HepG2 (cell line): ENCODE measurements around the gene TMEM114. TPM values are rescaled to one million over a fixed set of nuclear protein-coding genes. Genes with fewer than 3 reads are reported as not detected.

ENCODE experiments used
- DMAP1 ChIP-seq: IDR thresholded peaks from 2 replicates; pipeline ENCODE4 v1.6.1; 2016
- FOXJ3 ChIP-seq: sonication (generic); formaldehyde crosslinking; IDR thresholded peaks from 2 replicates; pipeline ENCODE4 v1.4.0; 2020; ENCODE audit warnings: missing genetic modification reagents, mild to moderate bottlenecking, borderline replicate concordance
- JUNB ChIP-seq: sonication (generic); formaldehyde crosslinking; IDR thresholded peaks from 2 replicates; pipeline ENCODE4 v1.8.0; 2022; ENCODE audit warnings: missing genetic modification reagents, mild to moderate bottlenecking, borderline replicate concordance
- JUND ChIP-seq: sonication (generic); formaldehyde crosslinking; IDR thresholded peaks from 2 replicates; pipeline ENCODE4 v1.8.0; 2022; ENCODE audit warnings: mild to moderate bottlenecking, missing genetic modification reagents
- KAT8 ChIP-seq: IDR thresholded peaks from 2 replicates; pipeline ENCODE4 v1.6.1; 2016; ENCODE audit warnings: missing genetic modification reagents, missing compliant biosample characterization
- KDM3A ChIP-seq: IDR thresholded peaks from 2 replicates; pipeline ENCODE4 v1.6.1; 2018; ENCODE audit warnings: low read depth, missing compliant biosample characterization
- MAZ ChIP-seq, 2 experiments: sonication (generic) in 1 of 2; formaldehyde crosslinking in 1 of 2; IDR thresholded peaks; 2 replicates each; pipeline versions ENCODE4 v1.5.0 to v1.6.1; 2012 to 2020; ENCODE audit warnings: low read depth in 2 of 2, mild to moderate bottlenecking in 2 of 2, borderline replicate concordance in 1 of 2, improper control_type of control experiment in 1 of 2, low read length in 1 of 2, missing genetic modification reagents in 1 of 2, moderate library complexity in 1 of 2
- MYNN ChIP-seq: sonication (generic); formaldehyde crosslinking; IDR thresholded peaks from 2 replicates; pipeline ENCODE4 v1.4.0; 2020; ENCODE audit warnings: mild to moderate bottlenecking, low read depth, missing genetic modification reagents
- RFXANK ChIP-seq: IDR thresholded peaks from 2 replicates; pipeline ENCODE4 v1.6.1; 2016
- TARDBP ChIP-seq: sonication (generic); formaldehyde crosslinking; IDR thresholded peaks from 2 replicates; pipeline ENCODE4 v1.8.0; 2022; ENCODE audit warnings: mild to moderate bottlenecking, missing genetic modification reagents
- ZNF136 ChIP-seq: sonication (generic); formaldehyde crosslinking; IDR thresholded peaks from 2 replicates; pipeline ENCODE4 v1.8.1; 2022; ENCODE audit warnings: low read depth, mild to moderate bottlenecking, moderate library complexity, missing genetic modification reagents
- ZNF232 ChIP-seq: sonication (generic); formaldehyde crosslinking; IDR thresholded peaks from 2 replicates; pipeline ENCODE4 v1.4.0; 2020; ENCODE audit warnings: missing genetic modification reagents, borderline replicate concordance
- ZNF605 ChIP-seq: sonication (generic); formaldehyde crosslinking; IDR thresholded peaks from 2 replicates; pipeline ENCODE4 v1.8.0; 2022; ENCODE audit warnings: mild to moderate bottlenecking, missing genetic modification reagents
- ZNF775 ChIP-seq: sonication (generic); formaldehyde crosslinking; IDR thresholded peaks from 2 replicates; pipeline ENCODE4 v1.4.0; 2020; ENCODE audit warnings: missing genetic modification reagents, mild to moderate bottlenecking, moderate library complexity, borderline replicate concordance
- ZSCAN30 ChIP-seq: sonication (generic); formaldehyde crosslinking; IDR thresholded peaks from 2 replicates; pipeline ENCODE4 v1.5.0; 2020; ENCODE audit warnings: mild to moderate bottlenecking, missing genetic modification reagents
- polyA plus RNA-seq, 8 experiments: library from polyadenylated mRNA; depleted of rRNA in 3 of 8; stranded (reverse) in 7 of 8; unstranded in 1 of 8; fragments of >200 nt; fragmentation: Illumina TruSeq in 4 of 8; extraction: Trizol in 4 of 8; gene quantifications; 2 replicates each; pipeline versions ENCODE4 v1.2.1 to v1.2.3, GENCODE V29; 2011 to 2016; ENCODE audit warnings: low read depth in 4 of 8, missing spikeins in 1 of 8, mixed read lengths in 1 of 8; ENCODE audit not compliant: insufficient read depth in 1 of 8
- total RNA-seq, 5 experiments: library from RNA; depleted of rRNA; stranded (reverse); fragments of >200 nt; fragmentation: Illumina TruSeq; extraction: Trizol; gene quantifications; 2 replicates each; pipeline ENCODE4 v1.2.3, GENCODE V29; 2016; ENCODE audit warnings: low read depth in 1 of 5
- TF ChIP-seq, protein P1 (sequence below): sonication (generic); formaldehyde crosslinking; IDR thresholded peaks from 2 replicates; pipeline ENCODE4 v1.4.0; 2020; ENCODE audit warnings: missing genetic modification reagents
- TF ChIP-seq, protein P2 (sequence below): sonication (generic); formaldehyde crosslinking; IDR thresholded peaks from 2 replicates; pipeline ENCODE4 v1.4.0; 2020; ENCODE audit warnings: missing genetic modification reagents
- TF ChIP-seq, protein P3 (sequence below): sonication (generic); formaldehyde crosslinking; IDR thresholded peaks from 2 replicates; pipeline ENCODE4 v1.9.0; 2021; ENCODE audit warnings: missing genetic modification reagents, borderline replicate concordance
- TF ChIP-seq, protein P4 (sequence below): IDR thresholded peaks from 2 replicates; pipeline ENCODE4 v1.6.1; 2016; ENCODE audit warnings: low read depth, borderline replicate concordance

Gene TMEM114
- total and polyA plus RNA-seq, 2 of the 13 experiments (the other 11 are each of a cell fraction or from before 2014, with no cell fraction given): not detected

DNA sequence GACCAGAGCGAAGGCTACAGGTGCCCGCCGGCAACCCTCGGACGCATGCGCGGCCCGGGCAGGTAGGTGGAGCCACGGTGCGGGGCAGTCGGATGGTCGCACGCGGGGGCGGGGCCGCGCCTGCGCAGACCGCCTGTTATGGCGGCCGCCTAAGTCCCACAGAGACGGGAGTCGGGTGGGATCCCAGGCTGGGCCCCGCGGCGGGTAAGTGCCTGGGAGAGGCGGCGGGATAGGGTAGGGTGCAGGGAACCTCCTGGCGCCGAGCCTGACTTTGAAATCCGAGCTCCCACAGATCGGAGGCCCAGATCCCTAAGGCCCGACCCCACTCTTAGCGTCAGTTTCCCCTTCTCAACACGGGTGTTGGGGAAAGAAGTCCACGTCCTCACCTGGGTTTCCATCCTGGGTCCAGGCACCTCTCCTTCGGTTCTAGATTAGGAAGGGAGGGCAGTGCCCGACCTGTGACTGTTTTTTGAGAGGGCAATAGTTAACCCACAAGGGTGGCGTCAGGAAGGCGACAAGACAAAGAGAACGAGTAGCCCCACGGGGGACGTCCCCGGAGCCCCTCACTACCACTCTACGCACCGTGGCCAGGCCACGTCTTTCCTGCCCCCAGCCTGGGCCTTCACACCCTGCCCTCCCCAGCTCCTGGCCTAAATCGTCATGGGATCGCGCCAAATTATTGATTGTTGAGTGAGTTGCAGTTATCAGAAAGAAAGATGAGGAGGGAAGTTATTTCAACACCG lies 31.4 kb upstream of the TMEM114 start, which contains the start of gene METTL22 (continued):
- peak; percentile 75 for TF ChIP-seq KDM3A
- TF ChIP-seq ZSCAN30 (CRISPR knock-in tag): no peak
- TF ChIP-seq DMAP1 (CRISPR knock-in tag): peak; percentile 96
- TF ChIP-seq ZNF605 (CRISPR knock-in tag): peak; percentile 91
- TF ChIP-seq, protein P1, sequence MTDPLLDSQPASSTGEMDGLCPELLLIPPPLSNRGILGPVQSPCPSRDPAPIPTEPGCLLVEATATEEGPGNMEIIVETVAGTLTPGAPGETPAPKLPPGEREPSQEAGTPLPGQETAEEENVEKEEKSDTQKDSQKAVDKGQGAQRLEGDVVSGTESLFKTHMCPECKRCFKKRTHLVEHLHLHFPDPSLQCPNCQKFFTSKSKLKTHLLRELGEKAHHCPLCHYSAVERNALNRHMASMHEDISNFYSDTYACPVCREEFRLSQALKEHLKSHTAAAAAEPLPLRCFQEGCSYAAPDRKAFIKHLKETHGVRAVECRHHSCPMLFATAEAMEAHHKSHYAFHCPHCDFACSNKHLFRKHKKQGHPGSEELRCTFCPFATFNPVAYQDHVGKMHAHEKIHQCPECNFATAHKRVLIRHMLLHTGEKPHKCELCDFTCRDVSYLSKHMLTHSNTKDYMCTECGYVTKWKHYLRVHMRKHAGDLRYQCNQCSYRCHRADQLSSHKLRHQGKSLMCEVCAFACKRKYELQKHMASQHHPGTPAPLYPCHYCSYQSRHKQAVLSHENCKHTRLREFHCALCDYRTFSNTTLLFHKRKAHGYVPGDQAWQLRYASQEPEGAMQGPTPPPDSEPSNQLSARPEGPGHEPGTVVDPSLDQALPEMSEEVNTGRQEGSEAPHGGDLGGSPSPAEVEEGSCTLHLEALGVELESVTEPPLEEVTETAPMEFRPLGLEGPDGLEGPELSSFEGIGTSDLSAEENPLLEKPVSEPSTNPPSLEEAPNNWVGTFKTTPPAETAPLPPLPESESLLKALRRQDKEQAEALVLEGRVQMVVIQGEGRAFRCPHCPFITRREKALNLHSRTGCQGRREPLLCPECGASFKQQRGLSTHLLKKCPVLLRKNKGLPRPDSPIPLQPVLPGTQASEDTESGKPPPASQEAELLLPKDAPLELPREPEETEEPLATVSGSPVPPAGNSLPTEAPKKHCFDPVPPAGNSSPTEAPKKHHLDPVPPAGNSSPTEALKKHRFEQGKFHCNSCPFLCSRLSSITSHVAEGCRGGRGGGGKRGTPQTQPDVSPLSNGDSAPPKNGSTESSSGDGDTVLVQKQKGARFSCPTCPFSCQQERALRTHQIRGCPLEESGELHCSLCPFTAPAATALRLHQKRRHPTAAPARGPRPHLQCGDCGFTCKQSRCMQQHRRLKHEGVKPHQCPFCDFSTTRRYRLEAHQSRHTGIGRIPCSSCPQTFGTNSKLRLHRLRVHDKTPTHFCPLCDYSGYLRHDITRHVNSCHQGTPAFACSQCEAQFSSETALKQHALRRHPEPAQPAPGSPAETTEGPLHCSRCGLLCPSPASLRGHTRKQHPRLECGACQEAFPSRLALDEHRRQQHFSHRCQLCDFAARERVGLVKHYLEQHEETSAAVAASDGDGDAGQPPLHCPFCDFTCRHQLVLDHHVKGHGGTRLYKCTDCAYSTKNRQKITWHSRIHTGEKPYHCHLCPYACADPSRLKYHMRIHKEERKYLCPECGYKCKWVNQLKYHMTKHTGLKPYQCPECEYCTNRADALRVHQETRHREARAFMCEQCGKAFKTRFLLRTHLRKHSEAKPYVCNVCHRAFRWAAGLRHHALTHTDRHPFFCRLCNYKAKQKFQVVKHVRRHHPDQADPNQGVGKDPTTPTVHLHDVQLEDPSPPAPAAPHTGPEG (CRISPR knock-in tag): peak; percentile 63; the same call in 1 of the 2 replicates
- no peak; the same call in 1 of the 2 replicates for TF ChIP-seq RFXANK (CRISPR knock-in tag)
- TF ChIP-seq, protein P2, sequence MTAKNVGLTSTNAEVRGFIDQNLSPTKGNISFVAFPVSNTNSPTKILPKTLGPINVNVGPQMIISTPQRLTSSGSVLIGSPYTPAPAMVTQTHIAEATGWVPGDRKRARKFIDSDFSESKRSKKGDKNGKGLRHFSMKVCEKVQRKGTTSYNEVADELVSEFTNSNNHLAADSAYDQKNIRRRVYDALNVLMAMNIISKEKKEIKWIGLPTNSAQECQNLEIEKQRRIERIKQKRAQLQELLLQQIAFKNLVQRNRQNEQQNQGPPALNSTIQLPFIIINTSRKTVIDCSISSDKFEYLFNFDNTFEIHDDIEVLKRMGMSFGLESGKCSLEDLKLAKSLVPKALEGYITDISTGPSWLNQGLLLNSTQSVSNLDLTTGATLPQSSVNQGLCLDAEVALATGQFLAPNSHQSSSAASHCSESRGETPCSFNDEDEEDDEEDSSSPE (CRISPR knock-in tag): peak; percentile 56; the same call in 1 of the 2 replicates
- peak; percentile 51; the same call in 1 of the 2 replicates for TF ChIP-seq FOXJ3 (CRISPR knock-in tag)
- no peak for TF ChIP-seq ZNF775 (CRISPR knock-in tag)
- TF ChIP-seq MYNN: no peak
- 0 out of 2 replicates have a peak, but pooled peaks have one; percentile 47 for TF ChIP-seq ZNF136
- peak; percentile 95 for TF ChIP-seq KAT8 (CRISPR knock-in tag)
- TF ChIP-seq JUNB (CRISPR knock-in tag): no peak
- TF ChIP-seq, protein P3, sequence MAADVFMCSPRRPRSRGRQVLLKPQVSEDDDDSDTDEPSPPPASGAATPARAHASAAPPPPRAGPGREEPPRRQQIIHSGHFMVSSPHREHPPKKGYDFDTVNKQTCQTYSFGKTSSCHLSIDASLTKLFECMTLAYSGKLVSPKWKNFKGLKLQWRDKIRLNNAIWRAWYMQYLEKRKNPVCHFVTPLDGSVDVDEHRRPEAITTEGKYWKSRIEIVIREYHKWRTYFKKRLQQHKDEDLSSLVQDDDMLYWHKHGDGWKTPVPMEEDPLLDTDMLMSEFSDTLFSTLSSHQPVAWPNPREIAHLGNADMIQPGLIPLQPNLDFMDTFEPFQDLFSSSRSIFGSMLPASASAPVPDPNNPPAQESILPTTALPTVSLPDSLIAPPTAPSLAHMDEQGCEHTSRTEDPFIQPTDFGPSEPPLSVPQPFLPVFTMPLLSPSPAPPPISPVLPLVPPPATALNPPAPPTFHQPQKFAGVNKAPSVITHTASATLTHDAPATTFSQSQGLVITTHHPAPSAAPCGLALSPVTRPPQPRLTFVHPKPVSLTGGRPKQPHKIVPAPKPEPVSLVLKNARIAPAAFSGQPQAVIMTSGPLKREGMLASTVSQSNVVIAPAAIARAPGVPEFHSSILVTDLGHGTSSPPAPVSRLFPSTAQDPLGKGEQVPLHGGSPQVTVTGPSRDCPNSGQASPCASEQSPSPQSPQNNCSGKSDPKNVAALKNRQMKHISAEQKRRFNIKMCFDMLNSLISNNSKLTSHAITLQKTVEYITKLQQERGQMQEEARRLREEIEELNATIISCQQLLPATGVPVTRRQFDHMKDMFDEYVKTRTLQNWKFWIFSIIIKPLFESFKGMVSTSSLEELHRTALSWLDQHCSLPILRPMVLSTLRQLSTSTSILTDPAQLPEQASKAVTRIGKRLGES (CRISPR knock-in tag): 0 out of 2 replicates have a peak, but pooled peaks have one; percentile 66
- peak; percentile 79 for TF ChIP-seq TARDBP
- TF ChIP-seq ZNF232 (CRISPR knock-in tag): peak; percentile 85
- TF ChIP-seq, protein P4, sequence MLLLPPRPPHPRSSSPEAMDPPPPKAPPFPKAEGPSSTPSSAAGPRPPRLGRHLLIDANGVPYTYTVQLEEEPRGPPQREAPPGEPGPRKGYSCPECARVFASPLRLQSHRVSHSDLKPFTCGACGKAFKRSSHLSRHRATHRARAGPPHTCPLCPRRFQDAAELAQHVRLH (CRISPR knock-in tag): peak; percentile 78
- no peak for TF ChIP-seq MAZ (IDR thresholded peaks at IDR 0.05; ENCODE audit: borderline replicate concordance, low read depth, low read length)
- TF ChIP-seq MAZ (CRISPR knock-in tag; IDR thresholded peaks at IDR 0.05; ENCODE audit: low read depth): peak; percentile 66
- 0 out of 2 replicates have a peak, but pooled peaks have one; percentile 56 for TF ChIP-seq JUND (CRISPR knock-in tag)
